Measurements from ENCODE around the gene SUGT1. TPM values are rescaled to one million over a fixed set of nuclear protein-coding genes. Genes with fewer than 3 reads are reported as not detected.

Gene SUGT1
- polyA plus RNA-seq, 1 donor: 58.7 TPM

- no peak for DNase-seq
Observed at GRCh38 chr13:52737451-52737850, 84.8 kb downstream of the SUGT1 start.

DNA sequence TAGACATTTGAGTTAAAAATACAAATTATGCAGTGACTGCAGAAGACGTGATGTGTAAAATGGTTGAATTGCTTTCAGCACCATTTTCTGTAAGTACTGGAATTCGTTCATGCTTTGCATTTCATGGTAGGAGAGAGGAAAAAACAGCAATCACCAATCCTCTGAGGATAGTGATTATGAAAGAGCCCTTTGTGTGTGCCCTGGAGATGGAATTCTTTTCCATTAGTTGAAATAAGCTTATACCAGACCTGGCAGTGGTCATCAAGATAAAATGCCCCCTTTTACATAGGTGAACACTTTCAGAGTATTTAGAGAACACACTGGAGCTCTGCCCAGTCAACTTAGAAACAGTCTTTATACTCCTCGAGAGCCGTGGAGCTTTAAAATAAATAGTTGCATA, 85.3 kb downstream of the SUGT1 start:
- no peak for DNase-seq

DNA sequence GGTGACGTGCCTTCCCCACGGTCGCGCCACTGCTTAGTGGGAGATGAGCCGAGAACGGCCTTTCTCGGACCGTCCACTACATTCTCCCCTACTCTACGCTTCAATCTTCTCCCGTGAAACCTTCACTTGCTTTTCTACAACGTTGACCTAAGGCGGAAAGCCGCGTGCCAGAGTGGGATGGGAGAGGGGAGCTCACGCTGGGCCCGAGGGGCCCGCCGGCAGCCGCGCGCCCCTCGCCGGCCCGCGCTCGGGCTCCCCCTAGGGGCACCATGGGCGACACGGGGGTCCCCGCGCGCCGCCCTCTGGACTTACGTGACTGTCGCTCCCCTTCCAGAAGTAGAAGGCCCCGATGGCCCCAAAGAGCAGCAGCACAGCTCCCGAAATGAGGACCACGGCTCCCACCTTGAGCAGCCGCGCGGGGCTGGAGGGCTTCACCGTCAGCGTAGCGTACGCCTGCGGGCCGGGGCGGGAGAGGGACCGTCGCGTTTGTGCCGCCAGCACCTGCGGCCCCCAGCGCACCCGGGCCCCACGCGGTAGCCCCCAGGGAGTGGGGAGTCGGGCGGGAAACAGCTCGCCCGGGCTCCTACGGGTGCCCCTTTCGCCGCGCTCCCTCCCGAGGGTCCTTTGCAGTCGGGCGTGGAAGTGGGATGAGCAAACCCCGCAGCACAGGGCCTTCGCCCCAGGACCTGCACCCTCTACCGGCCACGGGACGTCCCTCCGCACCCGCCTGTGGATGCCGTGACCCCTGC, 86.3 kb downstream of the SUGT1 start:
- peak; percentile 34 for DNase-seq

DNA sequence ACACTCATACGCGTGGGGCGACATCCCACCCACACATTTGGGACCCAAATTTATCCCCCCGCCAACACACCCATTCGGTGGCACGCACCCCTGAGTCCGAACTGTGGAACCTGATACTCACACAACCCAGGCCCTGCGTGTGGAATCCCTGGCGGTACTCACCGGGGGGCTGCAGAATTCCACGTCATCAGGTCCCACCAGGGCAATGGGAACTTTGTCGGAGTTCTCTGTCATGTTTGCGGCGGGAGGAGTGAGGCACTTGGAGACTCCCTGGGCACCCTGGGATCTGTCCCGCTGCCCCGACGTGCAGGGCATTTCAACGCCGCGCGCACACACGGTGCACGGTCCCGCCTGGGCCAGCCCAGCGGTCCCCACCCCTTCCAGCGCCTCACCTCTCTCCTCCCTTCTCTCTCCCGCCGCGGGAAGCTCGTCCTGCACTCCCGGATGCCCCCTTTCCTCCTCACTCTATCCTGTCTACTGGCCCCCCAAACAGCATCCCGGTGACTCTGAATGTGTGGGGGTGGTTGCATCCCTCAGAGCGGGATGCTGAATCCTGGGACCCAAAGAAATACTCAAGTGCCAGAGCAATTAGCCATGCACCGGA, 86.9 kb downstream of the SUGT1 start, which contains the start of gene CNMD:
CNMD (minus strand) TSS at position 353 of the 604 bp plus-strand sequence; CDS start at position 234, 119 bp downstream.
- no peak for DNase-seq

DNA sequence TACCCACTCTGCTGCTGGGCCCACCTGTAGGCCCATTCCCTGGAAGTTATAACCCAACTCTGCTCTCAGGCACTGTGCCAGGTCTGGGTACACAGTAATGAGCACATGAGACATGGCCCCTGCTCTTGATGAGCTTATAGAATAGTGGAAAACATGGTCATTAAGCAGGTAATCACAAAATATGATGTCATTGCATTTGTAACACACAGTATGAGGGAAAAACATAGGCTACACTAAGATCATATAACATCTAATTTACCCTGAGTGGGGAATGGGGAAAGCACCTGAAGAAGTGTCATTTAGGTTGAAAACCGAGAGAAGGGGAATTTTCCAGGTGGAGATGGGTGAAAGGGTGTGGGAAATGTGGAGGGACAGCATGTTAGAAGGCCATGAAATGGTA, 90.9 kb downstream of the SUGT1 start:
- DNase-seq: no peak

DNA sequence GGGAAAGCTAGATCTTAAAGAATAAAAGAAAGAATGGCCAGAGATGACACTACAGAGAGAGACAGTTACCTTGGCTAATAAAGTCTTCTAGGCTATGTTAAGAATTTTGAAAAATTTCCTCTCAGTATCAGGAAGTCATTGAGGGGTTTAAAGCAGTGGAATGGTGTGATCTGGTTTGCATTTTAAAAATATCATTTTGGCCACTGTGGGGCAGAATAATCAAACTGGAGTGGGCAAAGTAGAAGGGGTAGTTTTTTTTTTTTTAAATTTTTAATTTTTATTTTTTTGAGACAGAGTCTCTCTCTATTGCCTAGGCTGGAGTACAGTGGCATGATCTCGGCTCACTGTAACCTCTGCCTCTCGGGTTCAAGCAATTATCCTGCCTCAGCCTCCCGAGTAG, 91.4 kb downstream of the SUGT1 start:
- DNase-seq: no peak

GRCh38 chr13:52744842-52745375, 92.3 kb downstream of the SUGT1 start:
- DNase-seq: no peak

DNA sequence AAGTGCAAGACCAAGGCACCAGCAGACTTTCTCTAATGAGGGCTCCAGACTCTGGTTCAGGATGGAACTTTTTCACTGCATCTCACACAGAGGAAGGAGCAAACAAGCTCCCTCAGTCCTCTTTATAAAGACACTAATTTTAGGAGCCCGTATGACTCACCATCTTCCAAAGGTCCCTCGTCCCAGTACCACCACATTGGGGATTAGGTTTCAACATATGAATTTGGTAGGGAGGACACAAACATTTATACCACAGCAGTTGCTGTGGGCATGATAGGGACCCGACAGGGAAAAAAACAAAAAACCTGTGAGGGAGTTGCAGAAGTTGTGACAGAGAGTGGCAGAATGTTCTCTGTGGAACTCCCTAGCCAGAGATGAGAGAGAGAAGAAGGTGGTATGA, 93.5 kb downstream of the SUGT1 start:
- DNase-seq: no peak

DNA sequence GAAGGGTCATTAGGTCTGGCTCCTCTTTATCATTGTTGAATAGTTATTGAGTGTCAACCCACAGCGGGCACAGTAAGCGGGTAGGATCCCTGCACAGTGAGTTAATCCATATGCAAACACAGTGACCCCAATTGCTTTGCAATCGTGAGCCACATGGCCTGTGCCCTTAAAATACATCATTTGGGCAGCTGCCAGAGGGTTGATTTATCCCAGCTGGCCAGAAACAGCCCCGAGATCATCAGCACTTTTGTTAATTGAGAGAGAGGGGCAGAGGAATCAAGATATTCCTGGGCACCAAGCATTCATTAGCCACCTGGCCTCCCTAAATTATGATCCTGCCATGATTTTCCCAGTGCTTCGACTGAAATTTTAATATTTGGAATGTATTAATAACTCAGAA, 96.8 kb downstream of the SUGT1 start:
- DNase-seq: no peak

Other genes starting within 250 kb of the SUGT1 start
- 6.0 TPM for gene THSD1, start 246.7 kb upstream of the SUGT1 start, polyA plus RNA-seq (ENCODE audit: insufficient read length)
- gene VPS36, start 202.2 kb upstream of the SUGT1 start, polyA plus RNA-seq (ENCODE audit: insufficient read length): 70.7 TPM
- 98.3 TPM for gene CKAP2, start 197.4 kb upstream of the SUGT1 start, polyA plus RNA-seq (ENCODE audit: insufficient read length)
- gene HNRNPA1L2, start 10.4 kb upstream of the SUGT1 start, polyA plus RNA-seq (ENCODE audit: insufficient read length): 34.7 TPM
- gene CNMD, start 87.0 kb downstream of the SUGT1 start, polyA plus RNA-seq (ENCODE audit: insufficient read length): 1.4 TPM
- not detected for gene PCDH8, start 195.8 kb downstream of the SUGT1 start, polyA plus RNA-seq (ENCODE audit: insufficient read length)

All from left kidney (tissue), 2 donors.